Measurements from ENCODE around the gene MSN.

MSN gene

DNA sequence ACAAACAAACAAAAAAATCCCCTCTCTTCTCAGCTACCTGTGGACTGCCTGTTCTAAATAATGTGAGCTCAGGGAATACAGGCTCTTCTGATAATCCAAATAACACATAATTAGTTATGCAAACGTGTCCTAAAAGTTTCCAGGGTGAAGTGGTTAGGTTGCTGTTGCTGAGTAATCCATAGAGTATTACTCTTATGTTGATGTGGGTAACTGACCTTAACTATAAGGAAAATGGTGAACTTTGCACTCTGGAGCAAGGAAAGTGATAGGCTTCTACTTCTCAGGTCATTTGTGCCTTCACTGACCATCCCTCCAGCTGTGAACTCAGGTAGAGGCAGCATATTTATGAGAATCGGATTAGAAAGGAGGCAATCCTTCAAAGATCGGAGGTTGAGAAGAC lies 19.9 kb downstream of the MSN start:
- peak overlapping the region; percentile 77 to 79 for H3K27ac ChIP-seq
- DNase-seq, result no peak
- H3K9me3 ChIP-seq, result no peaks in the 10 kb centered on the region
- H3K36me3 ChIP-seq, result no peaks in the 10 kb centered on the region
- H3K4me1 ChIP-seq, result peaks cover 0 to 100% (median 28%) of the 10 kb centered on the region in 4 donors
- no peaks in the 10 kb centered on the region for H3K27me3 ChIP-seq
- TF ChIP-seq, protein P1, sequence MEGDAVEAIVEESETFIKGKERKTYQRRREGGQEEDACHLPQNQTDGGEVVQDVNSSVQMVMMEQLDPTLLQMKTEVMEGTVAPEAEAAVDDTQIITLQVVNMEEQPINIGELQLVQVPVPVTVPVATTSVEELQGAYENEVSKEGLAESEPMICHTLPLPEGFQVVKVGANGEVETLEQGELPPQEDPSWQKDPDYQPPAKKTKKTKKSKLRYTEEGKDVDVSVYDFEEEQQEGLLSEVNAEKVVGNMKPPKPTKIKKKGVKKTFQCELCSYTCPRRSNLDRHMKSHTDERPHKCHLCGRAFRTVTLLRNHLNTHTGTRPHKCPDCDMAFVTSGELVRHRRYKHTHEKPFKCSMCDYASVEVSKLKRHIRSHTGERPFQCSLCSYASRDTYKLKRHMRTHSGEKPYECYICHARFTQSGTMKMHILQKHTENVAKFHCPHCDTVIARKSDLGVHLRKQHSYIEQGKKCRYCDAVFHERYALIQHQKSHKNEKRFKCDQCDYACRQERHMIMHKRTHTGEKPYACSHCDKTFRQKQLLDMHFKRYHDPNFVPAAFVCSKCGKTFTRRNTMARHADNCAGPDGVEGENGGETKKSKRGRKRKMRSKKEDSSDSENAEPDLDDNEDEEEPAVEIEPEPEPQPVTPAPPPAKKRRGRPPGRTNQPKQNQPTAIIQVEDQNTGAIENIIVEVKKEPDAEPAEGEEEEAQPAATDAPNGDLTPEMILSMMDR (IDR thresholded peaks at IDR 0.05), result no peak
- intact Hi-C loops (cut with DNase I; ENCODE audit: low total_unique reads), result no loop called here
- no peak overlapping the region for H3K4me3 ChIP-seq

DNA sequence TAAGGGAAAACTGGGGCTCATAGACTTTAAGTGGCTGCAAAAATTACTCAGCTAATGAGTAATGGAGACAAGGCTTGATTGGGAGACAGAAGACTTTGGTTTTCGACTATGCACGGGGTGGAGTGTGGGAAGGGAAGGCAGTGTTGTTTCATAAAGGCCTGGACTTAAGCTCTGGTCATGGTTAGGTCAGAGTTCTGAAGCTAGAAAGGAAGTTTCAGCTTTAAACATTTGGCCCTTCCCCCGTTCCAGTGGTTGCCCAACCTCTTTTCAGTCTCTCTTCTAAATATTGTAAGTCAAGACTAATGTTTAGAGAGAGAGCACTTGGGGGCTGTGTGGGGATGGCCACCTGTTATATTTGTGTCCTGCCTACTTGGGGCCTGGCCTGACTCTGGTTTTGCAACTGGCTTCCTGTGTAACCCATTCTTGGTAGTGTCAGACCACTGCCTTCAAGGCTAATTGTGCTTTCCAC lies 21.0 kb downstream of the MSN start:
- no peak for DNase-seq
- intact Hi-C loops (cut with DNase I; ENCODE audit: low total_unique reads), result no loop called here
- Histone ChIP-seq H3K27me3 (no peaks in the 10 kb centered on the region), H3K36me3 (no peaks in the 10 kb centered on the region), H3K4me1 (peaks cover 0 to 100% (median 28%) of the 10 kb centered on the region in 4 donors), H3K4me3 (no peak overlapping the region), H3K27ac (peak overlapping the region; percentile 77 to 79), H3K9me3 (no peaks in the 10 kb centered on the region)
- TF ChIP-seq, protein P1 (IDR thresholded peaks at IDR 0.05), result no peak

DNA sequence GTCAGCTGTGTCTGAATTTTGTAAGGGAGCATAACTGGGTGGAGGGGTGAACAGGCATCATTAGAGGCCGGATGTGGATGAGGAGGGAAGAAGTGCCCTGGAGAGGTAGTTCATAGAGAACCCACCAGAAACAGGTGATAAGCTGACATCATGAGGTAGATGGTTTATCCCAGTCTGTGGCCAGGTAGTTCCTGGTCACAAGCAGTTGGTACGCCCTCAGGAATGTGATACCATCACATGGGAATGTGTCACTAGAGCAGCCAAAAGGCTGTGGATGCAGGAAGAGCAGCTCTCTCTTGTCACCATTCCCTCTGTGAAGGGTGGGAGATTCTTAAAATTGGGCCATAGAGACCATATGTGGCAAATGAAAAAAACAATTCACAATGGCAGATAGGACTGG lies 21.9 kb downstream of the MSN start:
- Histone ChIP-seq H3K9me3 (no peaks in the 10 kb centered on the region), H3K4me1 (peaks cover 0 to 100% (median 25%) of the 10 kb centered on the region in 4 donors), H3K27ac (peak overlapping the region; percentile 77 to 79), H3K4me3 (no peak overlapping the region), H3K36me3 (no peaks in the 10 kb centered on the region), H3K27me3 (no peaks in the 10 kb centered on the region)
- TF ChIP-seq, protein P1 (IDR thresholded peaks at IDR 0.05), result no peak
- intact Hi-C loops (cut with DNase I; ENCODE audit: low total_unique reads), result no loop called here
- no peak for DNase-seq

DNA sequence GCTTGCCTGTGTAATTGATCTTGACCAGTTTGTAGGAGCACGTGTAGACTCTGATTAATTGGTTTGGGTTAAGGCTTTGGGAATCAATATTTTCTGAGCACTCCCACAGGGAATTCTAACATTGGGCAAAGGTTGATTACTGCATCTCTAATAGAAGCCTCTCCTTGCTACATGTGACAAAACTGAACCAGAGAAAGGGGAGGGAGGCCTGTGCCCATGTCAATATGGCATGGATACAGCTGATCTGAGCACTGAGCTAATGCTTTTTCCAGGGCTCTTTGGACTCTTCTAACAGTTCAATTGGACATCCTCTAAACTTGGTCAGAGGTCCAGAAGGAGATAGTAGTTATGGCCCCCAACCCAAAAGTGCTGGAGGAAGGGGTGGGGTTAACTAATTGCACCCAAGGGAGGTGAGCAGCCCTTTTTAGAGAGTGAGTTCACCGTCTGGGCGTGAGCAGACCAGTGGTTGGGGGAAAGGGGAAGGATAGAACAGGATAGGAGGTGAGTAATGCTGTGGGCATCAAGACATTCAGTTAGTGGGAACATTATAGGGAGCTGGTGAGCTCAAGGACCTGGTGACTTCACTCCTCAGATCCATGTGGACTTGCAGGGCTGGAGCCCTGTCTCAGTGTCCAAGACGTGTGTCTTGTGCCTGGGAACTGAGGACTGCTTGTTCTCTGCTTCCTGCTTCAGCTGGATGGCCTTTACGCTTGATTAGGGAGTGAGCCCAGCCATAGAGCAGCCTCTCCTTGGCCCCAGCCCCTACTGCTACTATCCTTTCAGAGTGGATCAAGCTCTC lies 22.8 kb downstream of the MSN start:
- Histone ChIP-seq H3K27ac (peak overlapping the region; percentile 77 to 79), H3K9me3 (no peaks in the 10 kb centered on the region), H3K4me1 (peaks cover 0 to 100% (median 27%) of the 10 kb centered on the region in 4 donors), H3K4me3 (no peak overlapping the region), H3K27me3 (no peaks in the 10 kb centered on the region), H3K36me3 (no peaks in the 10 kb centered on the region)
- intact Hi-C loops (cut with DNase I; ENCODE audit: low total_unique reads), result no loop called here
- DNase-seq, result peak; percentile 62 to 81
- TF ChIP-seq, protein P1 (IDR thresholded peaks at IDR 0.05), result no peak

DNA sequence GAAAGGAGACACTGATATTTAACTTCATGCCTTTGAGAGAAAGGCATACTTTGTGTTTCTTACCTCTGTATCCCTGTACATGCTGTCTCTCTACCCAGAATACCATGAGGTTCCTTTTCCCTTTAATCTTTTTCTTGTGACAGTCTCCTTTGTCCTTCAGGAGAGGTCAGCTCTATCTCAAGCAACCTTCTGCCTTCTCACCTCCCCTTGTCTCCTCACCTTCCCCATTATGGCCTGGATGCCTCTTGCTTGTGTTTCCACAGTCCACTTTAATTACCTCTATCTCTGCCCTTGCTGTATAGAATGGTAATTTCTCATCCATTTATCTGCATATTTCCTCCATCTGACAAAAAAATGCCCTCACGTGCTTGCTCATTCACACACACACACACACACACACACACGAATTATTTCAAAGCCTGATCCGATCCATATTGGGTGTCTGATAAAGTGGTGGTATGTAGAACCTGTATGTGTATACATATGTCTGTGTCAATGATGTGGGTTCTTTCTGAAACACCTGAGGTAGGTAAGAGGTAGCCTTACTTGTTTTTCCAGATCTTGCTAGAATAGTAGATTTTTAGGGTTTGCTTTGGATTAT lies 28.5 kb downstream of the MSN start:
- no peak for DNase-seq
- TF ChIP-seq, protein P1 (IDR thresholded peaks at IDR 0.05), result no peak
- Histone ChIP-seq H3K4me1 (peaks cover 0 to 100% (median 33%) of the 10 kb centered on the region in 4 donors), H3K27ac (peak overlapping the region; percentile 45 to 57), H3K36me3 (no peaks in the 10 kb centered on the region), H3K4me3 (no peak overlapping the region), H3K9me3 (no peaks in the 10 kb centered on the region), H3K27me3 (no peaks in the 10 kb centered on the region)
- intact Hi-C loops (cut with DNase I; ENCODE audit: low total_unique reads), result no loop called here
